ENCODE results near the gene GJB5.

Gene GJB5

DNA sequence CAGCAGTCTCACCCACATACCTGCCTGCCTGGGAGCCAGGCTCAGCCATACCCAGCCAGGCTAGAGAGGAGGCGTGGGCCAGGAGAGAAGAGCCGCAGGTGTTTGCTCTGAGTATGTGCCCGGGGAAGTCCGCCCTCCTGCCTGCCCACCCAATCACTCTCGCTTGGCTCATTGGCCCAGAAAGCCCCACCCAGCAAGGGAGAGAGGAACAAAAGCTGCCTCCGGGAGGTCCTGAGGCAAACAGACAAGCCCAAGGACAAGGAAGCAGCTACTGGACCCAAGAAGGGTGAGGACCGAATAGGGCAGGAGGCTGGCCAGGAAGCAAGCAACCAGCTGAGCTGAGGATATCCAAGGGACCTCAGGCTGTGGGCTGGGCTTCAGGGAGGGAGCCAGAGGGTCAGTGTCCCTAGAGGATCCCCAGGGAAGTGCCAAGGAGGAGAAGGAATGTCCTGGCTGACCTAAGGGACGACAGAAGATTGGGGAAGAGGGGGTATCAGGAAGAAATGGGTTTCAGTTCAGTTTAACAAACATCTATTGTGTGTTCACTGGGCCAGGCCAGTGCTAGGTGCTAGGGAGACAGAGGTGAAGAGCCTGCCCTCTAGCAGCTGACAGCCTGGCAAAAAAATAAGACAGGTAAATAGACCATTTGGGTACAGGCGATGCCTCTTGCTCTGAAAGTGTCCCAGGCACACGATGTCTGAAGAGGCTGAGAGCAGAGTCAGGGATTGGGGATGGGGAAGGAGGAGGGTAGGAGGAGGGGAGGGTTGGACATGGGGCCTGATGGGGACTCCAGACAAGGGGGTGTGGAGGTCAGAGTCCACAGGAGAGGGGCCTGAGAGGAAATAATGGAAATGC lies 4.9 kb downstream of the GJB5 start, which contains the start of gene GJB4:
Gene GJB4 (plus strand): TSS at position 238 of the 855 bp plus-strand sequence. CDS start 1,515 bp downstream, outside the sequence.
- DNase-seq (ENCODE audit: low spot score), result no peak
- TF ChIP-seq, protein P1, sequence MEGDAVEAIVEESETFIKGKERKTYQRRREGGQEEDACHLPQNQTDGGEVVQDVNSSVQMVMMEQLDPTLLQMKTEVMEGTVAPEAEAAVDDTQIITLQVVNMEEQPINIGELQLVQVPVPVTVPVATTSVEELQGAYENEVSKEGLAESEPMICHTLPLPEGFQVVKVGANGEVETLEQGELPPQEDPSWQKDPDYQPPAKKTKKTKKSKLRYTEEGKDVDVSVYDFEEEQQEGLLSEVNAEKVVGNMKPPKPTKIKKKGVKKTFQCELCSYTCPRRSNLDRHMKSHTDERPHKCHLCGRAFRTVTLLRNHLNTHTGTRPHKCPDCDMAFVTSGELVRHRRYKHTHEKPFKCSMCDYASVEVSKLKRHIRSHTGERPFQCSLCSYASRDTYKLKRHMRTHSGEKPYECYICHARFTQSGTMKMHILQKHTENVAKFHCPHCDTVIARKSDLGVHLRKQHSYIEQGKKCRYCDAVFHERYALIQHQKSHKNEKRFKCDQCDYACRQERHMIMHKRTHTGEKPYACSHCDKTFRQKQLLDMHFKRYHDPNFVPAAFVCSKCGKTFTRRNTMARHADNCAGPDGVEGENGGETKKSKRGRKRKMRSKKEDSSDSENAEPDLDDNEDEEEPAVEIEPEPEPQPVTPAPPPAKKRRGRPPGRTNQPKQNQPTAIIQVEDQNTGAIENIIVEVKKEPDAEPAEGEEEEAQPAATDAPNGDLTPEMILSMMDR (IDR thresholded peaks at IDR 0.05; ENCODE audit: extremely low read depth, insufficient read depth, missing control alignments), result no peak
- in situ Hi-C loops (cut with MboI; ENCODE audit: low pct_unique_long_range_greater_than_20kb, low sequenced_read_pairs, unreplicated experiment), result no loop called here

DNA sequence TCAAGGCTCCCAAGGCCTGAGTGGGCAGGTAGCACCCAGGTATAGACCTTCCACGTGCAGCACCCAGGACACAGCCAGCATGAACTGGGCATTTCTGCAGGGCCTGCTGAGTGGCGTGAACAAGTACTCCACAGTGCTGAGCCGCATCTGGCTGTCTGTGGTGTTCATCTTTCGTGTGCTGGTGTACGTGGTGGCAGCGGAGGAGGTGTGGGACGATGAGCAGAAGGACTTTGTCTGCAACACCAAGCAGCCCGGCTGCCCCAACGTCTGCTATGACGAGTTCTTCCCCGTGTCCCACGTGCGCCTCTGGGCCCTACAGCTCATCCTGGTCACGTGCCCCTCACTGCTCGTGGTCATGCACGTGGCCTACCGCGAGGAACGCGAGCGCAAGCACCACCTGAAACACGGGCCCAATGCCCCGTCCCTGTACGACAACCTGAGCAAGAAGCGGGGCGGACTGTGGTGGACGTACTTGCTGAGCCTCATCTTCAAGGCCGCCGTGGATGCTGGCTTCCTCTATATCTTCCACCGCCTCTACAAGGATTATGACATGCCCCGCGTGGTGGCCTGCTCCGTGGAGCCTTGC lies 6.4 kb downstream of the GJB5 start:
- TF ChIP-seq, protein P1 (IDR thresholded peaks at IDR 0.05; ENCODE audit: extremely low read depth, insufficient read depth, missing control alignments), result no peak
- in situ Hi-C loops (cut with MboI; ENCODE audit: low pct_unique_long_range_greater_than_20kb, low sequenced_read_pairs, unreplicated experiment), result no loop called here
- DNase-seq (ENCODE audit: low spot score), result no peak

DNA sequence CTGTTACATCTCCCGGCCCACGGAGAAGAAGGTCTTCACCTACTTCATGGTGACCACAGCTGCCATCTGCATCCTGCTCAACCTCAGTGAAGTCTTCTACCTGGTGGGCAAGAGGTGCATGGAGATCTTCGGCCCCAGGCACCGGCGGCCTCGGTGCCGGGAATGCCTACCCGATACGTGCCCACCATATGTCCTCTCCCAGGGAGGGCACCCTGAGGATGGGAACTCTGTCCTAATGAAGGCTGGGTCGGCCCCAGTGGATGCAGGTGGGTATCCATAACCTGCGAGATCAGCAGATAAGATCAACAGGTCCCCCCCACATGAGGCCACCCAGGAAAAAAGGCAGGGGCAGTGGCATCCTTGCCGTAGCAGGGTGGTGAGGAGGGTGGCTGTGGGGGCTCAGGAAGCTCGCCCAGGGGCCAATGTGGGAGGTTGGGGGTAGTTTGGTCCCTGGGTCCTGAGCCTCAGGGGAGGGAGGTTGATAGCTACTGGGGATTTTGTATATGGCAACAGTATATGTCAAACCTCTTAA lies 7.0 kb downstream of the GJB5 start:
- DNase-seq (ENCODE audit: low spot score), result no peak

DNA sequence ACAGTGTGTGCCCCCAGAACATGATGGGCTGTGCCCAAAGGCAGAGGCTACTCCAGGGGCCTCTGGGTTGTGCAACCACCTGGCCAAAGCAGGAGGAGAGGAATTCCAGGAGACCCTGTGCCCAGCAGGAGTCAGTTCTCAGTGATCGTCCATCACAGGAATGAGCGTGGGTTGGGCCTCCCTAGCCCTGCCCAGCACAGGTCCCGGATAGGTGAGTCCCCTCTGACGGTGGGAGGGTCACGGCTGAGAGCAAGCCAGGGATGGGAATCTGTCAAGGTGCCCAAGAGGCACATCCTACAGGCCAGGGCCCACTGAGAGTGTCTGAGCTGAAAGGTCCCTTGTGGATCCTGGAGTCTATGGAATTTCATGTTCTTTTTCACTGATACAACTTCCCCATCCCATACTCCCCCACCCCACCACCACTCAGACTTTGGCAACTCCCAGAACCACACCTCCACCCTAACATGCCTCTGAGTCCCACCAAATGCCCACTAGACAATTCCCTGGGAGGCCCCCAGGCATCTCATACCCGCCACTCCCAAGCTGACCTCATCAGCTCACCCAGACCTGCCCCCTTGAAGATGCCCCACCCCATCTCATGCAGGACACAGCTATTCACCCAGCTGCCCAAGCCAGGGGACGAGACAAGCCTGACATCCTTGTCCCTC lies 7.8 kb downstream of the GJB5 start:
- TF ChIP-seq, protein P1 (IDR thresholded peaks at IDR 0.05; ENCODE audit: extremely low read depth, insufficient read depth, missing control alignments), result no peak
- no peak for DNase-seq (ENCODE audit: low spot score)
- in situ Hi-C loops (cut with MboI; ENCODE audit: low pct_unique_long_range_greater_than_20kb, low sequenced_read_pairs, unreplicated experiment), result no loop called here

More for the DNA sequence above, 7.0 kb downstream of the GJB5 start:
- in situ Hi-C loops (cut with MboI; ENCODE audit: low pct_unique_long_range_greater_than_20kb, low sequenced_read_pairs, unreplicated experiment), result no loop called here
- TF ChIP-seq, protein P1 (IDR thresholded peaks at IDR 0.05; ENCODE audit: extremely low read depth, insufficient read depth, missing control alignments), result no peak

DNA sequence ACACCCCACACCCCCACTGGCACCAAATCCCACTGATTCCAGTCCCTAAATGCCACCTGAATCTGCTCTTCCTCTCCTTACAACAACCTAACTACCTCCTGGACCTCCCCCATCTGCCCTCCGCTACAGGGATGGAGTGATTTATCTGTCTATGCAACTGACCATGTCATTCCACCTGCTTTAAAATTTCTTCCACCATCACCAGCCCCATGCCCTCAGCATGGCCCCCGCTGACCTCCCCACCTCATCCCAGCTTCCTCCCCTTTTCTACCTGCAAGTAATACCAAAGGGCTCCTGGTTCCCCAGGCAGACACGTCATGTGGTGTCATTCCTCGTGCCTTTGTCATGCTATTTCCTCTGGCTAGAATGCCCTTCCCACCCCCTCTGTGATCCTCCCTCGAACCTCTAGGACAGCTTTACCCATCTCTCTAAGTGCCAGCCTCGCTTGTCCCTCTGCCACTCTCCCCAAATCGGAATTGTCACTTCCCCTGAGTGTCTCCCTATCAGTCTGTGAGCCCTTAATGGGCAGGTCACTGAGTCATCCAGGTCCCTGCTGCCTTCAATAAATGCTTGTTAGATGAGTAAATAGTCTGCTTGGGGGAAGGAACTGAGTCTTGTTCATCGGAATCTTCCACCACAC lies 8.4 kb downstream of the GJB5 start:
- no peak for DNase-seq (ENCODE audit: low spot score)
- TF ChIP-seq, protein P1 (IDR thresholded peaks at IDR 0.05; ENCODE audit: extremely low read depth, insufficient read depth, missing control alignments), result no peak
- in situ Hi-C loops (cut with MboI; ENCODE audit: low pct_unique_long_range_greater_than_20kb, low sequenced_read_pairs, unreplicated experiment), result no loop called here

DNA sequence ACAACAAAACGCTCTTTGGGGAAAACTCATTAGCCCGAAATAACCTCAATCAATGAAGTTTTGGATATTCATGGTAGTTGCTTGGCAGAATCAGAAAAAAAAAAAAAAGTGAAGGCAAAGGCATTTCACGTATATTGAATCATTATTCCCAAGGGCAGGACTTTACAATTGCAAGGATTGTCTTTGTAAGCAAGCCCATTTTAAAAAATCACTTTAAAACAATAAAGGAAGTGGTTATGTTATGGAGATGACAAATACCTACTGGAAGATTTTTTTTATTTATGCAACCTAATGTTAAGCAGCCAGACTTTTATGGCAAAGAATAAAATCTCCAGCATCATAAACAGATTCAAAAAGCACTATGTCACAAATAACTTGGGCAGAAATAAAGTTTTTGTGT lies 14.0 kb downstream of the GJB5 start:
- TF ChIP-seq, protein P1 (IDR thresholded peaks at IDR 0.05; ENCODE audit: extremely low read depth, insufficient read depth, missing control alignments), result no peak
- no peak for DNase-seq (ENCODE audit: low spot score)
- in situ Hi-C loops (cut with MboI; ENCODE audit: low pct_unique_long_range_greater_than_20kb, low sequenced_read_pairs, unreplicated experiment), result no loop called here

Data from GM13977 (cell line).